PC-9 (cell line): ENCODE measurements around the gene IGFBP1.
"Not testable (repeated sequence)": the region's sequence is repeated elsewhere in the genome, so short reads cannot be mapped to it uniquely, and the experiment has no call there.

Experiments used
- EZH2 ChIP-seq: fragments of 200-600 bp; sonication (generic); IDR thresholded peaks from 2 replicates; pipeline ENCODE4 v1.8.0; 2017; ENCODE audit warnings: antibody characterized with exemption, low read depth
- TF ChIP-seq, protein P1 (sequence below): fragments of 200-600 bp; sonication (generic); conservative IDR thresholded peaks from 2 replicates; pipeline ENCODE4 v1.6.1; 2017; ENCODE audit warnings: mixed run types, antibody characterized with exemption, mild to moderate bottlenecking, moderate library complexity

DNA sequence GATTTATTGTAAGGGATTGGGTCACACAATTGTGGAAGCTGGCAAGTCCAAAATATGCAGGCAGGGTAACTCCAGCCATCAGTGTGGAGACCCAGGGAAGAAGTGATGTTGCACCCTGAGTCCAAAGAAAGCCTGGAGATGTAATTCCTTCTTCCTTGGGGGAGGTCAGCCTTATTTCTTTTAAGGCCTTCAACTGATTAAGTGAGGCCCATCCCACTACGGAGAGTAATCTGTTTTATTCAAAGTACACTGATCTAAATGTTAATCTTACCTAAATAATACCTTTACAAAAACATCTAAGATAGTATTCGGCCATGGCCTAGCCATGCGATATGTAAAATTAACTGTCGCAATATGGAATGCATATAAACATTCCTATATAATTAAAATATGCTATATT, 31.4 kb upstream of the IGFBP1 start:
- TF ChIP-seq, protein P1, sequence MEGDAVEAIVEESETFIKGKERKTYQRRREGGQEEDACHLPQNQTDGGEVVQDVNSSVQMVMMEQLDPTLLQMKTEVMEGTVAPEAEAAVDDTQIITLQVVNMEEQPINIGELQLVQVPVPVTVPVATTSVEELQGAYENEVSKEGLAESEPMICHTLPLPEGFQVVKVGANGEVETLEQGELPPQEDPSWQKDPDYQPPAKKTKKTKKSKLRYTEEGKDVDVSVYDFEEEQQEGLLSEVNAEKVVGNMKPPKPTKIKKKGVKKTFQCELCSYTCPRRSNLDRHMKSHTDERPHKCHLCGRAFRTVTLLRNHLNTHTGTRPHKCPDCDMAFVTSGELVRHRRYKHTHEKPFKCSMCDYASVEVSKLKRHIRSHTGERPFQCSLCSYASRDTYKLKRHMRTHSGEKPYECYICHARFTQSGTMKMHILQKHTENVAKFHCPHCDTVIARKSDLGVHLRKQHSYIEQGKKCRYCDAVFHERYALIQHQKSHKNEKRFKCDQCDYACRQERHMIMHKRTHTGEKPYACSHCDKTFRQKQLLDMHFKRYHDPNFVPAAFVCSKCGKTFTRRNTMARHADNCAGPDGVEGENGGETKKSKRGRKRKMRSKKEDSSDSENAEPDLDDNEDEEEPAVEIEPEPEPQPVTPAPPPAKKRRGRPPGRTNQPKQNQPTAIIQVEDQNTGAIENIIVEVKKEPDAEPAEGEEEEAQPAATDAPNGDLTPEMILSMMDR, result not testable (repeated sequence)
- TF ChIP-seq EZH2, result not testable (repeated sequence)
